B cell (primary cell): Measurements from ENCODE around the gene GMPPA. TPM values are rescaled to one million over a fixed set of nuclear protein-coding genes. Genes with fewer than 3 reads are reported as not detected.

ENCODE experiments used
- ATAC-seq: fragments of 200-7000 bp; cut with Tn5 transposase; one replicate; pipeline ENCODE4 v1.10.0; 2021; ENCODE audit warnings: low read depth, mild to moderate bottlenecking, moderate number of reproducible peaks, moderate library complexity
- CTCF ChIA-PET: fragments of 350-600 bp; sonication (Branson Sonifier 250); formaldehyde crosslinking; loops from one replicate; lab custom pipeline; 2021; ENCODE audit warnings: antibody characterized with exemption, inconsistent platforms; lab: Charles Lee
- POLR2A ChIA-PET: fragments of 350-600 bp; sonication (Branson Sonifier 250); formaldehyde crosslinking; loops from one replicate; lab custom pipeline; 2021; ENCODE audit warnings: antibody characterized with exemption; lab: Charles Lee
- DNase-seq: peaks from one replicate; pipeline ENCODE4 v3.0.0; 2013
- H2AFZ ChIP-seq: 2 replicates; pipeline ENCODE4 v1.6.1; 2012; ENCODE audit warnings: mild to moderate bottlenecking, low read depth, low read length; ENCODE audit not compliant: insufficient read depth, poor library complexity, severe bottlenecking
- H3K27ac ChIP-seq, 2 donors: 1 replicate in 1 of 2; 2 replicates in 1 of 2; pipeline ENCODE4 v1.5.1; 2012 to 2013; ENCODE audit warnings: low read length in 2 of 2, mild to moderate bottlenecking in 2 of 2, moderate library complexity in 1 of 2
- H3K27me3 ChIP-seq, 4 experiments: fragments of 200-600 bp in 1 of 4; sonication (generic) in 1 of 4; replicated peaks in 1 of 4; 1 replicate in 2 of 4; 2 replicates in 2 of 4; pipeline versions ENCODE4 v1.6.1 to v1.7.0; 2013 to 2016; ENCODE audit warnings: low read length in 3 of 4, mild to moderate bottlenecking in 2 of 4, mixed read lengths in 1 of 4, moderate library complexity in 1 of 4; ENCODE audit not compliant: insufficient read depth in 4 of 4, control insufficient read depth in 3 of 4; ENCODE audit errors: control extremely low read depth in 1 of 4
- H3K36me3 ChIP-seq, 2 experiments: replicated peaks in 1 of 2; 1 replicate in 1 of 2; 2 replicates in 1 of 2; pipeline versions ENCODE4 v1.6.1 to v1.7.1; 2013; ENCODE audit warnings: low read length in 1 of 2; ENCODE audit not compliant: insufficient read depth in 2 of 2, control insufficient read depth in 1 of 2; ENCODE audit errors: control extremely low read depth in 1 of 2, extremely low read depth in 1 of 2
- H3K4me1 ChIP-seq, 2 donors: fragments of 200-600 bp in 1 of 2; sonication (generic) in 1 of 2; 1 replicate in 1 of 2; 2 replicates in 1 of 2; pipeline versions ENCODE4 v1.5.1 to v1.6.1; 2013 to 2017; ENCODE audit warnings: low read length in 2 of 2; ENCODE audit not compliant: control insufficient read depth in 2 of 2, insufficient read depth in 2 of 2
- H3K4me2 ChIP-seq: replicated peaks from 2 replicates; pipeline ENCODE3; 2012; ENCODE audit warnings: mild to moderate bottlenecking, low read depth, low read length; ENCODE audit not compliant: poor library complexity, severe bottlenecking
- H3K4me3 ChIP-seq, 5 experiments: fragments of 200-600 bp in 1 of 5; sonication (generic) in 1 of 5; 1 replicate in 3 of 5; 2 replicates in 2 of 5; pipeline versions ENCODE4 v1.5.1 to v1.7.0; 2011 to 2016; ENCODE audit warnings: low read length in 4 of 5, mild to moderate bottlenecking in 4 of 5, low read depth in 2 of 5, control low read depth in 1 of 5, moderate library complexity in 1 of 5; ENCODE audit not compliant: insufficient read depth in 1 of 5; ENCODE audit errors: control extremely low read depth in 1 of 5, extremely low read depth in 1 of 5
- H3K79me2 ChIP-seq: fragments of 200-600 bp; sonication (generic); one replicate; pipeline ENCODE4 v1.6.0; 2016; ENCODE audit warnings: low read length; ENCODE audit not compliant: control insufficient read depth, insufficient read depth
- H3K9ac ChIP-seq: fragments of 200-600 bp; sonication (generic); 2 replicates; pipeline ENCODE4 v1.6.1; 2017; ENCODE audit warnings: mild to moderate bottlenecking, low read length, moderate library complexity
- H3K9me3 ChIP-seq, 3 donors: one replicate each; pipeline versions ENCODE4 v1.6.1 to v1.7.1; 2013; ENCODE audit warnings: low read length in 2 of 3; ENCODE audit not compliant: control insufficient read depth in 2 of 3, insufficient read depth in 1 of 3; ENCODE audit errors: control extremely low read depth in 1 of 3
- H4K20me1 ChIP-seq: 2 replicates; pipeline ENCODE4 v1.6.0; 2012; ENCODE audit warnings: mild to moderate bottlenecking, low read length; ENCODE audit not compliant: insufficient read depth, control insufficient read depth, poor library complexity, severe bottlenecking
- H3K27ac Mint-ChIP-seq: one replicate; pipeline ENCODE4 v1.8.0; 2021; ENCODE audit warnings: mixed read lengths
- H3K27me3 Mint-ChIP-seq: one replicate; pipeline ENCODE4 v1.8.0; 2021; ENCODE audit warnings: mixed read lengths
- H3K4me1 Mint-ChIP-seq: one replicate; pipeline ENCODE4 v1.8.0; 2021; ENCODE audit warnings: mixed read lengths
- H3K4me3 Mint-ChIP-seq: one replicate; pipeline ENCODE4 v1.8.0; 2021; ENCODE audit warnings: mixed read lengths
- H3K9me3 Mint-ChIP-seq: one replicate; pipeline ENCODE4 v1.8.0; 2022; ENCODE audit warnings: mixed read lengths; ENCODE audit not compliant: insufficient read depth
- EZH2 ChIP-seq: IDR thresholded peaks from 2 replicates; pipeline ENCODE4 v1.6.1; 2012; ENCODE audit warnings: borderline replicate concordance, low read depth, mild to moderate bottlenecking, moderate library complexity, low read length; ENCODE audit not compliant: insufficient read depth, poor library complexity, severe bottlenecking
- WGBS: methylation state at CpG from one replicate; pipeline ENCODE4 v1.1.5; 2013; ENCODE audit warnings: missing lambda C conversion rate; ENCODE audit not compliant: insufficient coverage; 5-methylcytosine and 5-hydroxymethylcytosine counted together
- intact Hi-C: fragments of 100-400 bp; cut with micrococcal nuclease; formaldehyde crosslinking; loops from one replicate; pipeline ENCODE4 v1.10.0; 2022
- polyA plus RNA-seq: library from polyadenylated mRNA; depleted of rRNA; stranded (reverse); fragments of >200 nt; gene quantifications from 2 replicates; pipeline ENCODE4 v1.2.3, GENCODE V29; 2012
- total RNA-seq, 2 donors: library from RNA; stranded (reverse); fragments of 120-200 nt in 1 of 2; gene quantifications; 1 replicate in 1 of 2; 2 replicates in 1 of 2; pipeline versions ENCODE4 v1.2.3 to v1.2.4, GENCODE V29; 2013 to 2022
- TF ChIP-seq, protein P1 (sequence below): fragments of 200-600 bp; IDR thresholded peaks from one replicate; pipeline ENCODE4 v1.8.0; 2022; ENCODE audit warnings: antibody characterized with exemption, mild to moderate bottlenecking

The GMPPA gene
- total and polyA plus RNA-seq, 2 donors (not counting 1 experiment from before 2014, with no cell fraction given) = 27.8 to 67.9 TPM

DNA sequence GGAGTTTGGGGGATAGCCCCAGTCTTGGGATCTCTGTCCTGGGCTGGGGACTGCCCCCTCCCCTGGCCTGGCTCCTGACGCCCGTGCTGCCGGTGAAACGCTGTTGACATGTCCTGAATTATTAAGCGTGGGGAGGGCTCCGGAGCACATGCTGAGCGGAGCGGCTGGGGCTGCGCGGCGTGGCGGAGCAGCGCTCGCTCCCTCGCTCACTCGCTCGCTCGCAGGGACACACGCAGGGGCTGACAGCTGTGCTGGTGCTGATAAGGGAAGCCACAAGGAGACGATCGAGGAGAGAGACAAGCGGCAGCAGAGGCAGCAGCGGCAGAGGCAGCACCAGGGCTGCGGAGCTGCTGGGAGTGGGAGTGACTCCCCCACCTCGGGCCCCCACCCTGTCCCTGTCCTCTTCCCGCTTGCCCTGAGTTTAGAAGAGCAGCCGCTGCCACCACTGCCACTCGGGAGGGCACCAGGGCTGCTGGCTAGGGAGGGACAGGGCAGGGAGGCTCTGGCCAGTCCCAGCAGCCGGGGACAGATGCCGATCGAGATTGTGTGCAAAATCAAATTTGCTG is 15.6 kb downstream of the GMPPA start, which contains the start of gene ASIC4:
ASIC4 (plus strand) TSS at position 287 of the 566 bp plus-strand sequence; CDS start at position 530, 243 bp downstream.
- Histone ChIP-seq H3K4me2 (no peak within 1 kb of the TSS), H3K4me3 (no peak within 1 kb of the TSS), H2AFZ (no peak within 1 kb of the TSS), H3K27ac (no peak within 1 kb of the TSS), H3K9ac (no peak within 1 kb of the TSS), H3K9me3 (peaks cover 0 to 18% (median 0%) of the 10 kb centered on the region in 3 donors), H3K79me2 (no peaks in the 10 kb centered on the region), H3K4me1 (peaks cover 13 to 30% of the 10 kb centered on the region in 2 donors), H3K27me3 (peaks cover 0 to 91% (median 25%) of the 10 kb centered on the region in 4 experiments), H4K20me1 (no peaks in the 10 kb centered on the region), H3K36me3 (no peaks in the 10 kb centered on the region)
- DNase-seq = no peak
- H3K4me1 Mint-ChIP-seq = peaks cover 25% of the 10 kb centered on the region
- no peaks in the 10 kb centered on the region for H3K9me3 Mint-ChIP-seq
- POLR2A ChIA-PET = no interaction called here
- H3K4me3 Mint-ChIP-seq = no peak within 1 kb of the TSS
- no peak for ATAC-seq
- peaks cover 72% of the 10 kb centered on the region for H3K27me3 Mint-ChIP-seq
- intact Hi-C loops = no loop called here
- 8% methylated on average over 30 of the region's 31 CpGs for WGBS
- H3K27ac Mint-ChIP-seq = no peak within 1 kb of the TSS
- TF ChIP-seq, protein P1, sequence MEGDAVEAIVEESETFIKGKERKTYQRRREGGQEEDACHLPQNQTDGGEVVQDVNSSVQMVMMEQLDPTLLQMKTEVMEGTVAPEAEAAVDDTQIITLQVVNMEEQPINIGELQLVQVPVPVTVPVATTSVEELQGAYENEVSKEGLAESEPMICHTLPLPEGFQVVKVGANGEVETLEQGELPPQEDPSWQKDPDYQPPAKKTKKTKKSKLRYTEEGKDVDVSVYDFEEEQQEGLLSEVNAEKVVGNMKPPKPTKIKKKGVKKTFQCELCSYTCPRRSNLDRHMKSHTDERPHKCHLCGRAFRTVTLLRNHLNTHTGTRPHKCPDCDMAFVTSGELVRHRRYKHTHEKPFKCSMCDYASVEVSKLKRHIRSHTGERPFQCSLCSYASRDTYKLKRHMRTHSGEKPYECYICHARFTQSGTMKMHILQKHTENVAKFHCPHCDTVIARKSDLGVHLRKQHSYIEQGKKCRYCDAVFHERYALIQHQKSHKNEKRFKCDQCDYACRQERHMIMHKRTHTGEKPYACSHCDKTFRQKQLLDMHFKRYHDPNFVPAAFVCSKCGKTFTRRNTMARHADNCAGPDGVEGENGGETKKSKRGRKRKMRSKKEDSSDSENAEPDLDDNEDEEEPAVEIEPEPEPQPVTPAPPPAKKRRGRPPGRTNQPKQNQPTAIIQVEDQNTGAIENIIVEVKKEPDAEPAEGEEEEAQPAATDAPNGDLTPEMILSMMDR = no peak
- TF ChIP-seq EZH2 = no peak
- CTCF ChIA-PET = interaction anchor here (0.8 to 1.8 kb wide), 3 partner anchors 14 to 16 kb away, joined by 3 to 6 read pairs (median 4); no protein-coding TSS in a partner anchor

DNA sequence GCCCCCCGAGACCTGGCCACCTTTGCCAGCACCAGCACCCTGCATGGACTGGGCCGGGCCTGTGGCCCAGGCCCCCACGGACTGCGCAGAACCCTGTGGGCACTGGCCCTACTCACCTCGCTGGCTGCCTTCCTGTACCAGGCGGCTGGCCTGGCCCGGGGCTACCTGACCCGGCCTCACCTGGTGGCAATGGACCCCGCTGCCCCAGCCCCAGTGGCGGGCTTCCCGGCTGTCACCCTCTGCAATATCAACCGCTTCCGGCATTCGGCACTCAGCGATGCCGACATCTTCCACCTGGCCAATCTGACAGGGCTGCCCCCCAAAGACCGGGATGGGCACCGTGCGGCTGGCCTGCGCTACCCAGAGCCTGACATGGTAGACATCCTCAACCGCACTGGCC is 16.1 kb downstream of the GMPPA start:
- WGBS = 93% methylated on average over 21 of the region's 21 CpGs
- Histone ChIP-seq H4K20me1 (no peaks in the 10 kb centered on the region), H2AFZ (no peak overlapping the region), H3K4me1 (peaks cover 7 to 24% of the 10 kb centered on the region in 2 donors), H3K9me3 (peaks cover 0 to 18% (median 0%) of the 10 kb centered on the region in 3 donors), H3K27ac (no peak overlapping the region), H3K4me3 (no peak overlapping the region), H3K4me2 (no peak overlapping the region), H3K9ac (no peak overlapping the region), H3K79me2 (no peaks in the 10 kb centered on the region), H3K36me3 (no peaks in the 10 kb centered on the region), H3K27me3 (peaks cover 0 to 87% (median 25%) of the 10 kb centered on the region in 4 experiments)
- intact Hi-C loops = no loop called here
- TF ChIP-seq, protein P1 = no peak
- TF ChIP-seq EZH2 = no peak
- ChIA-PET CTCF (interaction anchor here (1.4 kb wide), 1 partner anchor 17 kb away, joined by 4 read pairs; no protein-coding TSS in a partner anchor), POLR2A (no interaction called here)
- Mint-ChIP-seq H3K27ac (no peak overlapping the region), H3K27me3 (peaks cover 71% of the 10 kb centered on the region), H3K4me3 (no peak overlapping the region), H3K4me1 (peaks cover 19% of the 10 kb centered on the region), H3K9me3 (no peaks in the 10 kb centered on the region)
- ATAC-seq (no peak), DNase-seq (no peak)
